C4-2B (cell line): ENCODE measurements around the gene BRSK2.

Experiments
- ZFX ChIP-seq: fragments of 450-650 bp; IDR thresholded peaks from 2 replicates; pipeline ENCODE4 v1.6.1; 2017
- TF ChIP-seq, protein P1 (sequence below): fragments of 450-650 bp; conservative IDR thresholded peaks from 2 replicates; pipeline ENCODE4 v1.5.1; 2017; ENCODE audit warnings: mild to moderate bottlenecking

DNA sequence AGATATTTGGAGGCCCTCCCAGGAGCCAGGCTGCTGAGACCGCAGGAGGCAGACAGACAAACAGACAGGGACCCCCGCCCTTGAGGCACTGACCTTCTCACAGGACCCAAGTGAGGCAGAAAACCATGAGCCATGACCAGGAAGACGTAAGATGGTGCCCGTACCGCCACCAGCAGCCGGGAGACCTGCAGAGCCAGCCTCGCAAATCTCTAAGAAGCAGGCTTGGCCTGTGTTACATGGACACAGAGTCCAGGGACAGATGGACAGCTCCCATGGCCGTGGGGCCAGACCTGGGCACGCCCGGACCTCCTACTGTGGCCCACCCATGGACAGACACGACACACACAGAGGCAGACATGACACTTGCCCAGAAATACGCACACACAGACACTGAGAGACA, 49.6 kb upstream of the BRSK2 start:
- TF ChIP-seq, protein P1, sequence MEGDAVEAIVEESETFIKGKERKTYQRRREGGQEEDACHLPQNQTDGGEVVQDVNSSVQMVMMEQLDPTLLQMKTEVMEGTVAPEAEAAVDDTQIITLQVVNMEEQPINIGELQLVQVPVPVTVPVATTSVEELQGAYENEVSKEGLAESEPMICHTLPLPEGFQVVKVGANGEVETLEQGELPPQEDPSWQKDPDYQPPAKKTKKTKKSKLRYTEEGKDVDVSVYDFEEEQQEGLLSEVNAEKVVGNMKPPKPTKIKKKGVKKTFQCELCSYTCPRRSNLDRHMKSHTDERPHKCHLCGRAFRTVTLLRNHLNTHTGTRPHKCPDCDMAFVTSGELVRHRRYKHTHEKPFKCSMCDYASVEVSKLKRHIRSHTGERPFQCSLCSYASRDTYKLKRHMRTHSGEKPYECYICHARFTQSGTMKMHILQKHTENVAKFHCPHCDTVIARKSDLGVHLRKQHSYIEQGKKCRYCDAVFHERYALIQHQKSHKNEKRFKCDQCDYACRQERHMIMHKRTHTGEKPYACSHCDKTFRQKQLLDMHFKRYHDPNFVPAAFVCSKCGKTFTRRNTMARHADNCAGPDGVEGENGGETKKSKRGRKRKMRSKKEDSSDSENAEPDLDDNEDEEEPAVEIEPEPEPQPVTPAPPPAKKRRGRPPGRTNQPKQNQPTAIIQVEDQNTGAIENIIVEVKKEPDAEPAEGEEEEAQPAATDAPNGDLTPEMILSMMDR: no peak
- no peak for TF ChIP-seq ZFX
